ENCODE measurements around the gene SDHB. TPM values are rescaled to one million over a fixed set of nuclear protein-coding genes. Genes with fewer than 3 reads are reported as not detected.
A peak's percentile ranks its signal among the peaks of the same experiment; 100 is the strongest.

SDHB gene
- polyA plus RNA-seq, 3 donors: 116 to 275 (median 241) TPM

- TF ChIP-seq CTCF (IDR thresholded peaks at IDR 0.05): no peak
- Histone ChIP-seq H2AFZ (ENCODE audit: insufficient read depth, low read depth, low read length, poor library complexity, severe bottlenecking) (no peak overlapping the region), H3K4me1 (ENCODE audit: control insufficient read depth in 1 of 2, insufficient read depth in 2 of 2, low read length in 2 of 2) (peaks cover 32 to 33% of the 10 kb centered on the region in 2 donors), H3K4me3 (replicated peaks in 1 of 3; ENCODE audit: low read depth in 2 of 3, low read length in 3 of 3) (no peak overlapping the region), H3K9ac (ENCODE audit: insufficient read depth, low read length, poor library complexity, severe bottlenecking) (no peak overlapping the region), H3K27me3 (ENCODE audit: control insufficient read depth in 2 of 2, insufficient read depth in 2 of 2, low read length in 2 of 2) (no peaks in the 10 kb centered on the region), H3K4me2 (replicated peaks; ENCODE audit: extremely low read depth, low read length, poor library complexity, severe bottlenecking) (no peak overlapping the region), H3K36me3 (replicated peaks in 1 of 2; ENCODE audit: control insufficient read depth in 1 of 2, insufficient read depth in 2 of 2, low read length in 2 of 2) (peaks cover 59 to 67% of the 10 kb centered on the region in 2 donors), H3K79me2 (ENCODE audit: insufficient read depth, low read length) (no peaks in the 10 kb centered on the region), H3K27ac (ENCODE audit: low read depth in 1 of 2, low read length in 2 of 2) (peak overlapping the region in 1 of 2 donors; percentile 69), H4K20me1 (ENCODE audit: insufficient read depth, low read length) (no peaks in the 10 kb centered on the region), H3K9me3 (replicated peaks in 1 of 2; ENCODE audit: control insufficient read depth in 1 of 2, insufficient read depth in 1 of 2, low read length in 2 of 2) (no peaks in the 10 kb centered on the region)
- peak overlapping the region in 1 of 7 donors; percentile 18 for H3K27ac Mint-ChIP-seq
- 91% methylated on average over 4 of the region's 8 CpGs for WGBS (ENCODE audit: insufficient coverage)
- peaks cover 0 to 6% (median 1%) of the 10 kb centered on the region in 3 donors for H3K27me3 Mint-ChIP-seq (ENCODE audit: low read depth in 3 of 3)
- H3K36me3 Mint-ChIP-seq: peaks cover 58 to 90% of the 10 kb centered on the region in 2 donors
- no peak for DNase-seq
- no peak overlapping the region for H3K4me3 Mint-ChIP-seq
- H3K9me3 Mint-ChIP-seq: peaks cover 0 to 3% (median 2%) of the 10 kb centered on the region in 7 donors
- peaks cover 63% of the 10 kb centered on the region for H3K4me1 Mint-ChIP-seq
- intact Hi-C loops (cut with micrococcal nuclease): no loop called here
These were observed 26.4 kb upstream of the SDHB start for GRCh38 chr1:17080085-17080759.

GRCh38 chr1:17078991-17079868 is 25.4 kb upstream of the SDHB start:
- Histone ChIP-seq H3K9ac (ENCODE audit: insufficient read depth, low read length, poor library complexity, severe bottlenecking) (no peak overlapping the region), H3K4me1 (ENCODE audit: control insufficient read depth in 1 of 2, insufficient read depth in 2 of 2, low read length in 2 of 2) (peaks cover 37% of the 10 kb centered on the region in 2 donors), H3K27me3 (ENCODE audit: control insufficient read depth in 2 of 2, insufficient read depth in 2 of 2, low read length in 2 of 2) (no peaks in the 10 kb centered on the region), H4K20me1 (ENCODE audit: insufficient read depth, low read length) (no peaks in the 10 kb centered on the region), H3K36me3 (replicated peaks in 1 of 2; ENCODE audit: control insufficient read depth in 1 of 2, insufficient read depth in 2 of 2, low read length in 2 of 2) (peaks cover 60 to 67% of the 10 kb centered on the region in 2 donors), H3K79me2 (ENCODE audit: insufficient read depth, low read length) (no peaks in the 10 kb centered on the region), H3K27ac (ENCODE audit: low read depth in 1 of 2, low read length in 2 of 2) (peak overlapping the region in 1 of 2 donors; percentile 31), H3K9me3 (replicated peaks in 1 of 2; ENCODE audit: control insufficient read depth in 1 of 2, insufficient read depth in 1 of 2, low read length in 2 of 2) (no peaks in the 10 kb centered on the region), H3K4me3 (replicated peaks in 1 of 3; ENCODE audit: low read depth in 2 of 3, low read length in 3 of 3) (no peak overlapping the region), H2AFZ (ENCODE audit: insufficient read depth, low read depth, low read length, poor library complexity, severe bottlenecking) (no peak overlapping the region), H3K4me2 (replicated peaks; ENCODE audit: extremely low read depth, low read length, poor library complexity, severe bottlenecking) (no peak overlapping the region)
- Mint-ChIP-seq H3K36me3 (peaks cover 56 to 90% of the 10 kb centered on the region in 2 donors), H3K27me3 (ENCODE audit: low read depth in 3 of 3) (peaks cover 0 to 4% (median 1%) of the 10 kb centered on the region in 3 donors), H3K4me1 (peaks cover 61% of the 10 kb centered on the region), H3K27ac (peak overlapping the region in 2 of 7 donors; percentile 7 to 40), H3K4me3 (no peak overlapping the region), H3K9me3 (peaks cover 0 to 3% (median 2%) of the 10 kb centered on the region in 7 donors)
- WGBS (ENCODE audit: insufficient coverage): 85% methylated on average over 10 of the region's 16 CpGs
- intact Hi-C loops (cut with micrococcal nuclease): loop anchor here in 1 of 2 donors (5.0 kb wide), 1 partner anchor 38 kb away; the partner anchor contains the start of gene PADI2
- TF ChIP-seq CTCF (IDR thresholded peaks at IDR 0.05): no peak
- DNase-seq: no peak

Data from CD14-positive monocyte (primary cell).